Measurements from ENCODE around the gene DLG4. TPM values are rescaled to one million over a fixed set of nuclear protein-coding genes. Genes with fewer than 3 reads are reported as not detected.
A peak's percentile ranks its signal among the peaks of the same experiment; 100 is the strongest.

Gene DLG4
- total RNA-seq, 2 experiments from 2014 or later: 10.2 to 11.0 TPM

DNA sequence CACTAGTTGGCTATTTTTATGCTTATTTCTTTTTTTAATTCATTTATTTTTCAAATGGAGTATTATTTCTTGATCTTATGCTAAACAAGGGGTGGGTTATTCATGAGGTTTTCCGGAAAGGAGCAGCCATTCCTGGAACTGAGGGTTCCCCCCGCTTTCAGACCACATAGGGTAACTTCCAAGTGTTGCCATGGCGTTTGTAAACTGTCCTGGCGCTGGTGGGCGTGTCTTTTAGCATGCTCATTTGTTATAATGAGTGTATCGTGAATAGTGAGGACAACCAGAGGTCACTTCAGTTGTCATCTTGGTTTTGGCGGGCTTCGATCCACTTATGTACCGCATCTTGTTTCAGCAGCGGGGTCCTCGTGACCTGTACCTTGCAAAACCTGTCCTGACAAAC is 75.4 kb downstream of the DLG4 start:
- intact Hi-C loops (cut with DNase I, micrococcal nuclease): no loop called here
- CTCF ChIA-PET: interaction anchor here (0.6 kb wide), 1 partner anchor 96 kb away, joined by 3 read pairs; no protein-coding TSS in a partner anchor

DNA sequence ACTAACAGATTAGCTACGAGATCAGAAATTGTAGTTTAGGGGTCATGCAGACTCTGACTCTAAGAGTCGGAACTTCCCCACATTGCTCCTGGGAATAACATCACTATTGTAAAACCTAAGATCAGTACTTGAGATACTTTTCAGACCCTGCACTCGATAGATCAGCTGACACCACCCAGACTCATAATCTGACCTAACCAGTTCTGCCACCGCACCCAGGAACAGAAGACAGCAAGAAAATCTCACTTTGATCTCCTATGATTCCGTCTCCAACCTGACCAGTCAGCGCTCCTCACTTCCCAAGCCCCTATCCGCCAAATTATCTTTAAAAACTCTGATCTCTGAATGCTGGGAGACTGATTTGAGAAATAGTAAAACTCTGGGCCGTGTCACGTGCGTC is 77.8 kb downstream of the DLG4 start:
- Histone ChIP-seq H3K27ac (ENCODE audit: low read depth in 1 of 2, low read length in 2 of 2) (no peak overlapping the region), H3K4me3 (ENCODE audit: low read length) (no peak overlapping the region), H3K27me3 (ENCODE audit: control insufficient read depth in 1 of 2, insufficient read depth in 2 of 2, low read length in 2 of 2) (peaks cover 0 to 7% of the 10 kb centered on the region in 2 experiments), H3K36me3 (ENCODE audit: insufficient read depth, low read length) (no peaks in the 10 kb centered on the region), H3K4me1 (ENCODE audit: insufficient read depth, low read length) (no peaks in the 10 kb centered on the region), H3K9me3 (ENCODE audit: control insufficient read depth in 1 of 2, insufficient read depth in 1 of 2, low read length in 2 of 2) (no peaks in the 10 kb centered on the region)
- intact Hi-C loops (cut with DNase I, micrococcal nuclease): no loop called here
- ChIA-PET CTCF (interaction anchor here (1.3 kb wide), 1 partner anchor 10 kb away, joined by 3 read pairs; no protein-coding TSS in a partner anchor), POLR2A (no interaction called here)
- no peak for DNase-seq
- Mint-ChIP-seq H3K4me3 (no peak overlapping the region), H3K9me3 (no peaks in the 10 kb centered on the region), H3K27me3 (peaks cover 8% of the 10 kb centered on the region), H3K27ac (no peak overlapping the region), H3K4me1 (ENCODE audit: low read depth) (no peaks in the 10 kb centered on the region), H3K36me3 (ENCODE audit: low read depth) (no peaks in the 10 kb centered on the region)
- ATAC-seq (ENCODE audit: poor library complexity): no peak
- TF ChIP-seq, protein P1, sequence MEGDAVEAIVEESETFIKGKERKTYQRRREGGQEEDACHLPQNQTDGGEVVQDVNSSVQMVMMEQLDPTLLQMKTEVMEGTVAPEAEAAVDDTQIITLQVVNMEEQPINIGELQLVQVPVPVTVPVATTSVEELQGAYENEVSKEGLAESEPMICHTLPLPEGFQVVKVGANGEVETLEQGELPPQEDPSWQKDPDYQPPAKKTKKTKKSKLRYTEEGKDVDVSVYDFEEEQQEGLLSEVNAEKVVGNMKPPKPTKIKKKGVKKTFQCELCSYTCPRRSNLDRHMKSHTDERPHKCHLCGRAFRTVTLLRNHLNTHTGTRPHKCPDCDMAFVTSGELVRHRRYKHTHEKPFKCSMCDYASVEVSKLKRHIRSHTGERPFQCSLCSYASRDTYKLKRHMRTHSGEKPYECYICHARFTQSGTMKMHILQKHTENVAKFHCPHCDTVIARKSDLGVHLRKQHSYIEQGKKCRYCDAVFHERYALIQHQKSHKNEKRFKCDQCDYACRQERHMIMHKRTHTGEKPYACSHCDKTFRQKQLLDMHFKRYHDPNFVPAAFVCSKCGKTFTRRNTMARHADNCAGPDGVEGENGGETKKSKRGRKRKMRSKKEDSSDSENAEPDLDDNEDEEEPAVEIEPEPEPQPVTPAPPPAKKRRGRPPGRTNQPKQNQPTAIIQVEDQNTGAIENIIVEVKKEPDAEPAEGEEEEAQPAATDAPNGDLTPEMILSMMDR (IDR thresholded peaks at IDR 0.05): no peak

More for the DNA sequence above, 75.4 kb downstream of the DLG4 start:
- no peaks in the 10 kb centered on the region for H3K36me3 ChIP-seq (ENCODE audit: insufficient read depth, low read length)
- Mint-ChIP-seq H3K27me3 (peaks cover 7% of the 10 kb centered on the region), H3K9me3 (no peaks in the 10 kb centered on the region), H3K36me3 (ENCODE audit: low read depth) (no peaks in the 10 kb centered on the region), H3K27ac (no peak overlapping the region), H3K4me3 (no peak overlapping the region), H3K4me1 (ENCODE audit: low read depth) (no peaks in the 10 kb centered on the region)
- POLR2A ChIA-PET: no interaction called here
- peaks cover 0 to 3% of the 10 kb centered on the region in 2 experiments for H3K27me3 ChIP-seq (ENCODE audit: control insufficient read depth in 1 of 2, insufficient read depth in 2 of 2, low read length in 2 of 2)
- H3K4me1 ChIP-seq (ENCODE audit: insufficient read depth, low read length): no peaks in the 10 kb centered on the region
- H3K9me3 ChIP-seq (ENCODE audit: control insufficient read depth in 1 of 2, insufficient read depth in 1 of 2, low read length in 2 of 2): no peaks in the 10 kb centered on the region
- ATAC-seq (ENCODE audit: poor library complexity) (no peak), DNase-seq (no peak)
- no peak overlapping the region for H3K4me3 ChIP-seq (ENCODE audit: low read length)
- H3K27ac ChIP-seq (ENCODE audit: low read depth in 1 of 2, low read length in 2 of 2): no peak overlapping the region
- TF ChIP-seq, protein P1 (IDR thresholded peaks at IDR 0.05): no peak

DNA sequence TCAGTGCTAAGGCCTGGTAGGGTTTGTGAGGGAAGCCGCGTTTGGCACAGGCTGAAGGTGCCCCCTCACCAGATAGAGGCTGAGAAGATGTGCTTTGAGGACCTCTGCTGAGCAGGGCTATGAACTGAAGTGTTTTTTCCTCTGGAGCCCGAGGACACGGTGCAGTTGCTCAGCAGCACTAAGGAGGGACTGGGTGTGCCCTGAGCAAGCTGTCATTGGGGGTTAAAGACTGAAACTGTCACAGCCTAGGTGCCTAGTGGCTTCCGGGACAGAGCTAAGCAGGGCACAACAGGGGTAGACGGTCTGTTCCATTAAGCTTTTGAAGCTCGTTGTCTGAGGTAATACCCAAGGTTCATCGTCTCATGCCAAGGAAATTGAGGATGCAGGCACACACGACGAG is 80.2 kb downstream of the DLG4 start:
- Mint-ChIP-seq H3K36me3 (ENCODE audit: low read depth) (no peaks in the 10 kb centered on the region), H3K27ac (no peak overlapping the region), H3K4me1 (ENCODE audit: low read depth) (peaks cover 5% of the 10 kb centered on the region), H3K4me3 (no peak overlapping the region), H3K27me3 (peaks cover 12% of the 10 kb centered on the region), H3K9me3 (no peaks in the 10 kb centered on the region)
- H3K27me3 ChIP-seq (ENCODE audit: control insufficient read depth in 1 of 2, insufficient read depth in 2 of 2, low read length in 2 of 2): peaks cover 0 to 7% of the 10 kb centered on the region in 2 experiments
- H3K36me3 ChIP-seq (ENCODE audit: insufficient read depth, low read length): no peaks in the 10 kb centered on the region
- no peak for ATAC-seq (ENCODE audit: poor library complexity)
- H3K4me1 ChIP-seq (ENCODE audit: insufficient read depth, low read length): peaks cover 5% of the 10 kb centered on the region
- no peak overlapping the region for H3K27ac ChIP-seq (ENCODE audit: low read depth in 1 of 2, low read length in 2 of 2)
- H3K4me3 ChIP-seq (ENCODE audit: low read length): peak overlapping the region; percentile 7
- POLR2A ChIA-PET: interaction anchor here (1.5 to 4.5 kb wide), 2 partner anchors 93 to 104 kb away, joined by 4 to 40 read pairs; partner anchors contain the start of gene SLC16A13
- TF ChIP-seq, protein P1 (IDR thresholded peaks at IDR 0.05): no peak
- CTCF ChIA-PET: interaction anchor here (4.7 kb wide), 1 partner anchor 87 kb away, joined by 35 read pairs; no protein-coding TSS in a partner anchor
- no peak for DNase-seq
- intact Hi-C loops (cut with DNase I, micrococcal nuclease): no loop called here
- no peaks in the 10 kb centered on the region for H3K9me3 ChIP-seq (ENCODE audit: control insufficient read depth in 1 of 2, insufficient read depth in 1 of 2, low read length in 2 of 2)

Measured in CD4-positive, alpha-beta T cell (primary cell).